Esophagus squamous epithelium (tissue), 4 donors: ENCODE measurements around the gene TAF6L.

Source experiments
- CTCF ChIP-seq, 6 experiments: fragments of 450-650 bp in 4 of 6; fragments of 200-600 bp in 2 of 6; sonication (generic) in 2 of 6; IDR thresholded peaks; one replicate each; pipeline ENCODE4 v1.5.1; 2016 to 2019; ENCODE audit warnings: antibody characterized with exemption in 6 of 6, mild to moderate bottlenecking in 4 of 6, moderate library complexity in 4 of 6
- POLR2A ChIP-seq, 4 donors: fragments of 450-650 bp; IDR thresholded peaks; one replicate each; pipeline ENCODE4 v1.6.1; 2017; ENCODE audit warnings: antibody characterized with exemption in 4 of 4, mild to moderate bottlenecking in 4 of 4, moderate library complexity in 3 of 4

DNA sequence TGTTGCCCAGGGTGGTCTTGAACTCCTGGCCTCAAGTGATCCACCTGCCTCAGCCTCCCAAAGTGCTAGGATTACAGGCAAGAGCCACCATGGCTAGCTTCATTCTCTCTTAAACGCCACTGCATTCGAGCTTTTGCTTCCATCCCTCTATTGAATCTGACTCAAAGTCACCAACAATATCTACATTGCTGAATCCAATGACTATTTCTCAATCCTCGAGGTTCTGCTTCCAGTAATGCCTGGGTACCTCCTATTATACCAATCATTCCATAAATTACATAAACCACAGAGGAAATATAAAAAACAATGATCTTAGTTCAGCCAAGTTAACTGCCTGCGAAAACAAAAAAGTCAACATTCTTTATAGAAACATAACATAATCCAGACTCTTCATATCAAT lies 45.9 kb downstream of the TAF6L start:
- no peak for TF ChIP-seq CTCF (IDR thresholded peaks at IDR 0.05)
- no peak for TF ChIP-seq POLR2A (IDR thresholded peaks at IDR 0.05)
